HepG2 (cell line): ENCODE results near the gene TDRD3. TPM values are rescaled to one million over a fixed set of nuclear protein-coding genes. Genes with fewer than 3 reads are reported as not detected.

Source experiments
- BRF2 ChIP-seq: sonication (generic); formaldehyde crosslinking; IDR thresholded peaks from 2 replicates; pipeline ENCODE4 v1.8.1; 2022; ENCODE audit warnings: mild to moderate bottlenecking, missing genetic modification reagents
- CREB1 ChIP-seq, 2 experiments: fragments of 450-650 bp in 1 of 2; IDR thresholded peaks; 2 replicates each; pipeline ENCODE4 v1.6.1; 2016 to 2017; ENCODE audit warnings: control low read depth in 1 of 2, mild to moderate bottlenecking in 1 of 2, missing compliant biosample characterization in 1 of 2, missing genetic modification characterization in 1 of 2
- CREM ChIP-seq, 2 experiments: sonication (generic) in 1 of 2; formaldehyde crosslinking in 1 of 2; IDR thresholded peaks; 2 replicates each; pipeline versions ENCODE4 v1.4.0 to v1.6.1; 2016 to 2020; ENCODE audit warnings: antibody characterized with exemption in 1 of 2, mild to moderate bottlenecking in 1 of 2, missing genetic modification reagents in 1 of 2
- E2F5 ChIP-seq: sonication (generic); formaldehyde crosslinking; conservative IDR thresholded peaks from 2 replicates; pipeline ENCODE4 v1.4.0; 2020; ENCODE audit warnings: missing genetic modification reagents
- HCFC1 ChIP-seq: fragments of 150-350 bp; IDR thresholded peaks from 2 replicates; pipeline ENCODE4 v1.6.1; 2014; ENCODE audit warnings: low read depth, low read length
- HNF4A ChIP-seq: sonication (generic); formaldehyde crosslinking; IDR thresholded peaks from 2 replicates; pipeline ENCODE4 v1.4.0; 2020; ENCODE audit warnings: missing genetic modification reagents
- NFATC3 ChIP-seq: sonication (generic); formaldehyde crosslinking; IDR thresholded peaks from 2 replicates; pipeline ENCODE4 v1.5.1; 2020; ENCODE audit warnings: mild to moderate bottlenecking, missing genetic modification reagents
- NONO ChIP-seq, 2 experiments: fragments of 450-650 bp in 1 of 2; sonication (generic) in 1 of 2; formaldehyde crosslinking in 1 of 2; IDR thresholded peaks in 1 of 2; conservative IDR thresholded peaks in 1 of 2; 2 replicates each; pipeline versions ENCODE4 v1.6.1 to v1.8.0; 2017 to 2022; ENCODE audit warnings: mild to moderate bottlenecking in 1 of 2, missing genetic modification reagents in 1 of 2, moderate library complexity in 1 of 2
- RAD21 ChIP-seq: fragments of 450-650 bp; formaldehyde crosslinking; IDR thresholded peaks from 2 replicates; pipeline ENCODE4 v1.5.0; 2020; ENCODE audit warnings: mild to moderate bottlenecking
- RFX1 ChIP-seq: fragments of 450-650 bp; IDR thresholded peaks from 2 replicates; pipeline ENCODE4 v1.6.1; 2017
- SAP130 ChIP-seq: IDR thresholded peaks from 2 replicates; pipeline ENCODE4 v1.6.1; 2016; ENCODE audit warnings: low read depth
- SNAPC2 ChIP-seq: sonication (generic); formaldehyde crosslinking; IDR thresholded peaks from 2 replicates; pipeline ENCODE4 v1.8.1; 2022; ENCODE audit warnings: mild to moderate bottlenecking, missing genetic modification reagents
- TCF7 ChIP-seq: sonication (generic); IDR thresholded peaks from 2 replicates; pipeline ENCODE4 v1.6.1; 2016; ENCODE audit warnings: antibody characterized with exemption, low read depth
- THAP7 ChIP-seq: sonication (generic); formaldehyde crosslinking; IDR thresholded peaks from 2 replicates; pipeline ENCODE4 v1.8.1; 2023; ENCODE audit warnings: mild to moderate bottlenecking, missing genetic modification reagents
- THAP8 ChIP-seq: sonication (generic); formaldehyde crosslinking; IDR thresholded peaks from 2 replicates; pipeline ENCODE4 v1.5.1; 2020; ENCODE audit warnings: missing genetic modification reagents, mild to moderate bottlenecking, borderline replicate concordance
- YEATS2 ChIP-seq: sonication (generic); formaldehyde crosslinking; IDR thresholded peaks from 2 replicates; pipeline ENCODE4 v1.4.0; 2020; ENCODE audit warnings: missing genetic modification reagents, borderline replicate concordance
- ZFP91 ChIP-seq: sonication (generic); formaldehyde crosslinking; IDR thresholded peaks from 2 replicates; pipeline ENCODE4 v1.9.0; 2022; ENCODE audit warnings: missing genetic modification reagents, mild to moderate bottlenecking, borderline replicate concordance
- ZNF512 ChIP-seq: sonication (generic); formaldehyde crosslinking; IDR thresholded peaks from 2 replicates; pipeline ENCODE4 v1.4.0; 2020; ENCODE audit warnings: mild to moderate bottlenecking, missing genetic modification reagents
- polyA plus RNA-seq, 8 experiments: library from polyadenylated mRNA; depleted of rRNA in 3 of 8; stranded (reverse) in 7 of 8; unstranded in 1 of 8; fragments of >200 nt; fragmentation: Illumina TruSeq in 4 of 8; extraction: Trizol in 4 of 8; gene quantifications; 2 replicates each; pipeline versions ENCODE4 v1.2.1 to v1.2.3, GENCODE V29; 2011 to 2016; ENCODE audit warnings: low read depth in 4 of 8, missing spikeins in 1 of 8, mixed read lengths in 1 of 8; ENCODE audit not compliant: insufficient read depth in 1 of 8
- total RNA-seq, 5 experiments: library from RNA; depleted of rRNA; stranded (reverse); fragments of >200 nt; fragmentation: Illumina TruSeq; extraction: Trizol; gene quantifications; 2 replicates each; pipeline ENCODE4 v1.2.3, GENCODE V29; 2016; ENCODE audit warnings: low read depth in 1 of 5
- TF ChIP-seq, protein P1 (sequence below): sonication (generic); formaldehyde crosslinking; IDR thresholded peaks from 2 replicates; pipeline ENCODE4 v1.4.0; 2020; ENCODE audit warnings: missing genetic modification reagents

Gene TDRD3
- total and polyA plus RNA-seq, 2 of the 13 experiments (the other 11 are each of a cell fraction or from before 2014, with no cell fraction given): 4.7 to 11.8 TPM

GRCh38 chr13:60395971-60396782 lies 843 bp upstream of the TDRD3 start (continued):
- TF ChIP-seq ZNF512 (CRISPR knock-in tag) (no peak), RFX1 (peak; percentile 65; the same call in 1 of the 2 replicates), THAP7 (CRISPR knock-in tag) (peak; percentile 32), YEATS2 (peak; percentile 55; the same call in 1 of the 2 replicates), CREM (IDR thresholded peaks at IDR 0.05) (peak; percentile 36; the same call in 1 of the 2 replicates), CREM (CRISPR knock-in tag; IDR thresholded peaks at IDR 0.05) (no peak), HNF4A (CRISPR knock-in tag) (peak; percentile 32), NFATC3 (CRISPR knock-in tag) (0 out of 2 replicates have a peak, but pooled peaks have one; percentile 59), SNAPC2 (CRISPR knock-in tag) (peak; percentile 74; the same call in 1 of the 2 replicates), BRF2 (CRISPR knock-in tag) (0 out of 2 replicates have a peak, but pooled peaks have one; percentile 14), HCFC1 (no peak), ZFP91 (CRISPR knock-in tag) (peak; percentile 74; the same call in 1 of the 2 replicates), E2F5 (CRISPR knock-in tag) (peak; percentile 57; the same call in 1 of the 2 replicates), CREB1 (IDR thresholded peaks at IDR 0.05) (peak; percentile 58; the same call in 1 of the 2 replicates), CREB1 (CRISPR knock-in tag; IDR thresholded peaks at IDR 0.05) (no peak; the same call in 1 of the 2 replicates), THAP8 (CRISPR knock-in tag) (0 out of 2 replicates have a peak, but pooled peaks have one; percentile 44), SAP130 (CRISPR knock-in tag) (peak; percentile 77), TCF7 (no peak), NONO (IDR thresholded peaks at IDR 0.05) (no peak), NONO (CRISPR knock-in tag; conservative IDR thresholded peaks at IDR 0.05) (peak; percentile 79; the same call in 1 of the 2 replicates), RAD21 (peak; percentile 13; the same call in 1 of the 2 replicates)
- TF ChIP-seq, protein P1, sequence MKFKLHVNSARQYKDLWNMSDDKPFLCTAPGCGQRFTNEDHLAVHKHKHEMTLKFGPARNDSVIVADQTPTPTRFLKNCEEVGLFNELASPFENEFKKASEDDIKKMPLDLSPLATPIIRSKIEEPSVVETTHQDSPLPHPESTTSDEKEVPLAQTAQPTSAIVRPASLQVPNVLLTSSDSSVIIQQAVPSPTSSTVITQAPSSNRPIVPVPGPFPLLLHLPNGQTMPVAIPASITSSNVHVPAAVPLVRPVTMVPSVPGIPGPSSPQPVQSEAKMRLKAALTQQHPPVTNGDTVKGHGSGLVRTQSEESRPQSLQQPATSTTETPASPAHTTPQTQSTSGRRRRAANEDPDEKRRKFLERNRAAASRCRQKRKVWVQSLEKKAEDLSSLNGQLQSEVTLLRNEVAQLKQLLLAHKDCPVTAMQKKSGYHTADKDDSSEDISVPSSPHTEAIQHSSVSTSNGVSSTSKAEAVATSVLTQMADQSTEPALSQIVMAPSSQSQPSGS (CRISPR knock-in tag): 0 out of 2 replicates have a peak, but pooled peaks have one; percentile 34
